Astrocyte (in vitro differentiated cells and primary cell): Measurements from ENCODE around the gene PPP1R37. TPM values are rescaled to one million over a fixed set of nuclear protein-coding genes. Genes with fewer than 3 reads are reported as not detected.

Experiments used
- DNase-seq: peaks from one replicate; pipeline ENCODE4 v3.0.0-alpha.2; 2010; ENCODE audit warnings: low read depth
- FAIRE-seq: peaks from 2 replicates; lab custom pipeline; 2011; peaks lifted over from hg19 to GRCh38; lab: Jason Lieb, UNC
- H2AFZ ChIP-seq: 2 replicates; pipeline ENCODE4 v1.6.0; 2012; ENCODE audit warnings: low read depth, low read length, inconsistent platforms
- H3K27ac ChIP-seq: 2 replicates; pipeline ENCODE4 v1.5.1; 2011; ENCODE audit warnings: low read depth, low read length, inconsistent platforms
- H3K27me3 ChIP-seq: 2 replicates; pipeline ENCODE4 v1.6.0; 2011; ENCODE audit warnings: low read length, inconsistent platforms; ENCODE audit not compliant: insufficient read depth
- H3K36me3 ChIP-seq: 2 replicates; pipeline ENCODE4 v1.5.1; 2011; ENCODE audit warnings: low read length, inconsistent platforms; ENCODE audit not compliant: insufficient read depth
- H3K4me1 ChIP-seq: 2 replicates; pipeline ENCODE4 v1.5.1; 2011; ENCODE audit warnings: low read length, inconsistent platforms; ENCODE audit not compliant: insufficient read depth
- H3K4me2 ChIP-seq: 2 replicates; pipeline ENCODE4 v1.6.0; 2012; ENCODE audit warnings: low read length, inconsistent platforms
- H3K4me3 ChIP-seq: 2 replicates; pipeline ENCODE4 v1.5.1; 2011; ENCODE audit warnings: low read depth, mild to moderate bottlenecking, low read length, inconsistent platforms; ENCODE audit not compliant: insufficient read depth
- H3K79me2 ChIP-seq: 2 replicates; pipeline ENCODE4 v1.6.0; 2012; ENCODE audit warnings: mild to moderate bottlenecking, low read length, inconsistent platforms; ENCODE audit not compliant: insufficient read depth
- H3K9ac ChIP-seq: 2 replicates; pipeline ENCODE4 v1.6.0; 2012; ENCODE audit warnings: mild to moderate bottlenecking, low read length, inconsistent platforms
- H3K9me3 ChIP-seq: 2 replicates; pipeline ENCODE4 v1.5.1; 2012; ENCODE audit warnings: low read depth, mild to moderate bottlenecking, low read length, inconsistent platforms; ENCODE audit not compliant: insufficient read depth
- H4K20me1 ChIP-seq: 2 replicates; pipeline ENCODE4 v1.6.0; 2012; ENCODE audit warnings: low read length, inconsistent platforms; ENCODE audit not compliant: insufficient read depth
- H3K27ac Mint-ChIP-seq: one replicate; pipeline ENCODE4 v1.8.0; 2021; ENCODE audit warnings: mild to moderate bottlenecking, mixed read lengths; ENCODE audit not compliant: unreplicated experiment
- H3K27me3 Mint-ChIP-seq: one replicate; pipeline ENCODE4 v1.8.0; 2021; ENCODE audit warnings: low read depth, mixed read lengths; ENCODE audit not compliant: unreplicated experiment
- H3K36me3 Mint-ChIP-seq: one replicate; pipeline ENCODE4 v1.8.0; 2021; ENCODE audit warnings: low read depth, mixed read lengths; ENCODE audit not compliant: unreplicated experiment
- H3K4me1 Mint-ChIP-seq: one replicate; pipeline ENCODE4 v1.8.0; 2021; ENCODE audit warnings: low read depth, mixed read lengths; ENCODE audit not compliant: unreplicated experiment
- H3K4me3 Mint-ChIP-seq: one replicate; pipeline ENCODE4 v1.8.0; 2021; ENCODE audit warnings: mild to moderate bottlenecking, moderate library complexity, mixed read lengths; ENCODE audit not compliant: unreplicated experiment
- H3K9me3 Mint-ChIP-seq: one replicate; pipeline ENCODE4 v1.8.0; 2021; ENCODE audit warnings: mild to moderate bottlenecking, mixed read lengths; ENCODE audit not compliant: unreplicated experiment
- CTCF ChIP-seq: IDR thresholded peaks from 2 replicates; pipeline ENCODE4 v1.5.1; 2011; ENCODE audit warnings: low read depth, mild to moderate bottlenecking, inconsistent platforms, low read length, moderate library complexity; ENCODE audit not compliant: insufficient read depth
- EZH2 ChIP-seq: IDR thresholded peaks from 2 replicates; pipeline ENCODE4 v1.6.1; 2012; ENCODE audit warnings: mild to moderate bottlenecking, low read length, inconsistent platforms; ENCODE audit not compliant: insufficient read depth
- total RNA-seq: library from RNA; stranded (reverse); gene quantifications from 2 replicates; pipeline ENCODE4 v1.2.1, GENCODE V29; 2021

Gene PPP1R37
- total RNA-seq, 1 donor from 2014 or later, result 29.1 TPM

- no peak for TF ChIP-seq EZH2
- TF ChIP-seq CTCF, result no peak
- Histone ChIP-seq H3K36me3 (peaks cover 14% of the 10 kb centered on the region), H3K27me3 (no peaks in the 10 kb centered on the region), H3K79me2 (peaks cover 64% of the 10 kb centered on the region), H3K9ac (no peak overlapping the region), H3K9me3 (no peaks in the 10 kb centered on the region), H3K4me2 (no peak overlapping the region), H4K20me1 (peaks cover 89% of the 10 kb centered on the region), H2AFZ (no peak overlapping the region), H3K4me3 (no peak overlapping the region), H3K4me1 (no peaks in the 10 kb centered on the region), H3K27ac (no peak overlapping the region)
- H3K27me3 Mint-ChIP-seq, result no peaks in the 10 kb centered on the region
- no peak for DNase-seq
- FAIRE-seq, result no peak
- no peak overlapping the region for H3K27ac Mint-ChIP-seq
- peaks cover 21% of the 10 kb centered on the region for H3K36me3 Mint-ChIP-seq
- H3K4me1 Mint-ChIP-seq, result peaks cover 12% of the 10 kb centered on the region
- no peaks in the 10 kb centered on the region for H3K9me3 Mint-ChIP-seq
- H3K4me3 Mint-ChIP-seq, result no peak overlapping the region
Observed at GRCh38 chr19:45051929-45052579, 40.9 kb upstream of the PPP1R37 start.

DNA sequence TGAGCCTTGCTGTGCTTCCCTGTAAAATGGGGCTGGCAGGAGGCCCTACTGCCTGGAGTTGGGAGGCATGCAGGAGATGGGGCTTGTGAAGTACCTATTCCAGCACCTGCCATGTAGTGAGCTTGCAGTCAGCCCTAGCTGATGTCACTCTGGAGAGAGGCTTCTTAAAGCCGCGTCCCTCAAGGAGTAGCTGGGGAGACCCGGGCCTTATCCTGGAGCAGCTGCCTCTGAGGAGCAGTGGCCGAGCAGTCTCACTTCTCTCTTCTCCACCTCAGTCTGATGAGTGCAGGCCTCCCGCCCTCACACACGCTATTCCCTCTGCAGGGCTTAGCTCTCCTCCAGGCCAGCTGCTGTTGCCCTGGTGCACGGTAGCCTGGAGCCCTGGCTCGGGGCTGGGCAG lies 36.1 kb upstream of the PPP1R37 start:
- H4K20me1 ChIP-seq, result peaks cover 81% of the 10 kb centered on the region
- H3K4me1 ChIP-seq, result peaks cover 4% of the 10 kb centered on the region
- H2AFZ ChIP-seq, result no peak overlapping the region
- FAIRE-seq (no peak), DNase-seq (no peak)
- Mint-ChIP-seq H3K27ac (no peak overlapping the region), H3K9me3 (no peaks in the 10 kb centered on the region), H3K36me3 (peaks cover 22% of the 10 kb centered on the region), H3K27me3 (no peaks in the 10 kb centered on the region), H3K4me1 (peaks cover 2% of the 10 kb centered on the region), H3K4me3 (no peak overlapping the region)
- no peak overlapping the region for H3K9ac ChIP-seq
- no peaks in the 10 kb centered on the region for H3K27me3 ChIP-seq
- TF ChIP-seq EZH2 (no peak), CTCF (no peak)
- peaks cover 19% of the 10 kb centered on the region for H3K79me2 ChIP-seq
- H3K36me3 ChIP-seq, result peaks cover 31% of the 10 kb centered on the region
- no peak overlapping the region for H3K27ac ChIP-seq
- no peaks in the 10 kb centered on the region for H3K9me3 ChIP-seq
- H3K4me3 ChIP-seq, result no peak overlapping the region
- no peak overlapping the region for H3K4me2 ChIP-seq

- Histone ChIP-seq H3K27me3 (no peaks in the 10 kb centered on the region), H3K4me2 (no peak overlapping the region), H3K4me3 (no peak overlapping the region), H4K20me1 (peaks cover 76% of the 10 kb centered on the region), H2AFZ (no peak overlapping the region), H3K36me3 (peaks cover 31% of the 10 kb centered on the region), H3K4me1 (peaks cover 4% of the 10 kb centered on the region), H3K27ac (no peak overlapping the region), H3K9ac (no peak overlapping the region), H3K79me2 (peaks cover 13% of the 10 kb centered on the region), H3K9me3 (no peaks in the 10 kb centered on the region)
- H3K9me3 Mint-ChIP-seq, result no peaks in the 10 kb centered on the region
- H3K4me3 Mint-ChIP-seq, result peak overlapping the region; percentile 29
- H3K4me1 Mint-ChIP-seq, result no peaks in the 10 kb centered on the region
- H3K36me3 Mint-ChIP-seq, result peaks cover 20% of the 10 kb centered on the region
- DNase-seq (no peak), FAIRE-seq (no peak)
- TF ChIP-seq EZH2, result no peak
- TF ChIP-seq CTCF, result no peak
- H3K27me3 Mint-ChIP-seq, result no peaks in the 10 kb centered on the region
- no peak overlapping the region for H3K27ac Mint-ChIP-seq
Observed at GRCh38 chr19:45057444-45057843, 35.5 kb upstream of the PPP1R37 start.
